B cell (primary cell): ENCODE data around the gene MTF2. TPM values are rescaled to one million over a fixed set of nuclear protein-coding genes. Genes with fewer than 3 reads are reported as not detected.

Experiments used
- ATAC-seq: fragments of 200-7000 bp; cut with Tn5 transposase; one replicate; pipeline ENCODE4 v1.10.0; 2021; ENCODE audit warnings: low read depth, mild to moderate bottlenecking, moderate number of reproducible peaks, moderate library complexity
- CTCF ChIA-PET: fragments of 350-600 bp; sonication (Branson Sonifier 250); formaldehyde crosslinking; loops from one replicate; lab custom pipeline; 2021; ENCODE audit warnings: antibody characterized with exemption, inconsistent platforms; lab: Charles Lee
- POLR2A ChIA-PET: fragments of 350-600 bp; sonication (Branson Sonifier 250); formaldehyde crosslinking; loops from one replicate; lab custom pipeline; 2021; ENCODE audit warnings: antibody characterized with exemption; lab: Charles Lee
- DNase-seq: peaks from one replicate; pipeline ENCODE4 v3.0.0; 2013
- H2AFZ ChIP-seq: 2 replicates; pipeline ENCODE4 v1.6.1; 2012; ENCODE audit warnings: mild to moderate bottlenecking, low read depth, low read length; ENCODE audit not compliant: insufficient read depth, poor library complexity, severe bottlenecking
- H3K27ac ChIP-seq, 2 donors: 1 replicate in 1 of 2; 2 replicates in 1 of 2; pipeline ENCODE4 v1.5.1; 2012 to 2013; ENCODE audit warnings: low read length in 2 of 2, mild to moderate bottlenecking in 2 of 2, moderate library complexity in 1 of 2
- H3K27me3 ChIP-seq, 4 experiments: fragments of 200-600 bp in 1 of 4; sonication (generic) in 1 of 4; replicated peaks in 1 of 4; 1 replicate in 2 of 4; 2 replicates in 2 of 4; pipeline versions ENCODE4 v1.6.1 to v1.7.0; 2013 to 2016; ENCODE audit warnings: low read length in 3 of 4, mild to moderate bottlenecking in 2 of 4, mixed read lengths in 1 of 4, moderate library complexity in 1 of 4; ENCODE audit not compliant: insufficient read depth in 4 of 4, control insufficient read depth in 3 of 4; ENCODE audit errors: control extremely low read depth in 1 of 4
- H3K36me3 ChIP-seq, 2 experiments: replicated peaks in 1 of 2; 1 replicate in 1 of 2; 2 replicates in 1 of 2; pipeline versions ENCODE4 v1.6.1 to v1.7.1; 2013; ENCODE audit warnings: low read length in 1 of 2; ENCODE audit not compliant: insufficient read depth in 2 of 2, control insufficient read depth in 1 of 2; ENCODE audit errors: control extremely low read depth in 1 of 2, extremely low read depth in 1 of 2
- H3K4me1 ChIP-seq, 2 donors: fragments of 200-600 bp in 1 of 2; sonication (generic) in 1 of 2; 1 replicate in 1 of 2; 2 replicates in 1 of 2; pipeline versions ENCODE4 v1.5.1 to v1.6.1; 2013 to 2017; ENCODE audit warnings: low read length in 2 of 2; ENCODE audit not compliant: control insufficient read depth in 2 of 2, insufficient read depth in 2 of 2
- H3K4me2 ChIP-seq: replicated peaks from 2 replicates; pipeline ENCODE3; 2012; ENCODE audit warnings: mild to moderate bottlenecking, low read depth, low read length; ENCODE audit not compliant: poor library complexity, severe bottlenecking
- H3K4me3 ChIP-seq, 5 experiments: fragments of 200-600 bp in 1 of 5; sonication (generic) in 1 of 5; 1 replicate in 3 of 5; 2 replicates in 2 of 5; pipeline versions ENCODE4 v1.5.1 to v1.7.0; 2011 to 2016; ENCODE audit warnings: low read length in 4 of 5, mild to moderate bottlenecking in 4 of 5, low read depth in 2 of 5, control low read depth in 1 of 5, moderate library complexity in 1 of 5; ENCODE audit not compliant: insufficient read depth in 1 of 5; ENCODE audit errors: control extremely low read depth in 1 of 5, extremely low read depth in 1 of 5
- H3K79me2 ChIP-seq: fragments of 200-600 bp; sonication (generic); one replicate; pipeline ENCODE4 v1.6.0; 2016; ENCODE audit warnings: low read length; ENCODE audit not compliant: control insufficient read depth, insufficient read depth
- H3K9ac ChIP-seq: fragments of 200-600 bp; sonication (generic); 2 replicates; pipeline ENCODE4 v1.6.1; 2017; ENCODE audit warnings: mild to moderate bottlenecking, low read length, moderate library complexity
- H3K9me3 ChIP-seq, 3 donors: one replicate each; pipeline versions ENCODE4 v1.6.1 to v1.7.1; 2013; ENCODE audit warnings: low read length in 2 of 3; ENCODE audit not compliant: control insufficient read depth in 2 of 3, insufficient read depth in 1 of 3; ENCODE audit errors: control extremely low read depth in 1 of 3
- H4K20me1 ChIP-seq: 2 replicates; pipeline ENCODE4 v1.6.0; 2012; ENCODE audit warnings: mild to moderate bottlenecking, low read length; ENCODE audit not compliant: insufficient read depth, control insufficient read depth, poor library complexity, severe bottlenecking
- H3K27ac Mint-ChIP-seq: one replicate; pipeline ENCODE4 v1.8.0; 2021; ENCODE audit warnings: mixed read lengths
- H3K27me3 Mint-ChIP-seq: one replicate; pipeline ENCODE4 v1.8.0; 2021; ENCODE audit warnings: mixed read lengths
- H3K4me1 Mint-ChIP-seq: one replicate; pipeline ENCODE4 v1.8.0; 2021; ENCODE audit warnings: mixed read lengths
- H3K4me3 Mint-ChIP-seq: one replicate; pipeline ENCODE4 v1.8.0; 2021; ENCODE audit warnings: mixed read lengths
- H3K9me3 Mint-ChIP-seq: one replicate; pipeline ENCODE4 v1.8.0; 2022; ENCODE audit warnings: mixed read lengths; ENCODE audit not compliant: insufficient read depth
- EZH2 ChIP-seq: IDR thresholded peaks from 2 replicates; pipeline ENCODE4 v1.6.1; 2012; ENCODE audit warnings: borderline replicate concordance, low read depth, mild to moderate bottlenecking, moderate library complexity, low read length; ENCODE audit not compliant: insufficient read depth, poor library complexity, severe bottlenecking
- WGBS: methylation state at CpG from one replicate; pipeline ENCODE4 v1.1.5; 2013; ENCODE audit warnings: missing lambda C conversion rate; ENCODE audit not compliant: insufficient coverage; 5-methylcytosine and 5-hydroxymethylcytosine counted together
- intact Hi-C: fragments of 100-400 bp; cut with micrococcal nuclease; formaldehyde crosslinking; loops from one replicate; pipeline ENCODE4 v1.10.0; 2022
- polyA plus RNA-seq: library from polyadenylated mRNA; depleted of rRNA; stranded (reverse); fragments of >200 nt; gene quantifications from 2 replicates; pipeline ENCODE4 v1.2.3, GENCODE V29; 2012
- total RNA-seq, 2 donors: library from RNA; stranded (reverse); fragments of 120-200 nt in 1 of 2; gene quantifications; 1 replicate in 1 of 2; 2 replicates in 1 of 2; pipeline versions ENCODE4 v1.2.3 to v1.2.4, GENCODE V29; 2013 to 2022
- TF ChIP-seq, protein P1 (sequence below): fragments of 200-600 bp; IDR thresholded peaks from one replicate; pipeline ENCODE4 v1.8.0; 2022; ENCODE audit warnings: antibody characterized with exemption, mild to moderate bottlenecking

Gene MTF2
- total and polyA plus RNA-seq, 2 donors (not counting 1 experiment from before 2014, with no cell fraction given) = 19.5 to 68.6 TPM

GRCh38 chr1:93137604-93138292, 58.7 kb downstream of the MTF2 start:
- Histone ChIP-seq H3K4me2 (no peak overlapping the region), H3K4me3 (no peak overlapping the region), H3K27me3 (no peaks in the 10 kb centered on the region), H3K9me3 (no peaks in the 10 kb centered on the region), H3K4me1 (no peaks in the 10 kb centered on the region), H3K9ac (no peak overlapping the region), H3K36me3 (peaks cover 25 to 58% of the 10 kb centered on the region in 2 experiments), H3K79me2 (no peaks in the 10 kb centered on the region), H4K20me1 (no peaks in the 10 kb centered on the region), H3K27ac (no peak overlapping the region), H2AFZ (no peak overlapping the region)
- no peak for DNase-seq
- Mint-ChIP-seq H3K4me3 (no peak overlapping the region), H3K9me3 (no peaks in the 10 kb centered on the region), H3K27ac (no peak overlapping the region), H3K27me3 (no peaks in the 10 kb centered on the region), H3K4me1 (no peaks in the 10 kb centered on the region)
- no peak for TF ChIP-seq EZH2
- ChIA-PET POLR2A (no interaction called here), CTCF (no interaction called here)
- no CpG with 5 or more reads among the region's 3 CpGs for WGBS
- intact Hi-C loops = no loop called here
- ATAC-seq = no peak

DNA sequence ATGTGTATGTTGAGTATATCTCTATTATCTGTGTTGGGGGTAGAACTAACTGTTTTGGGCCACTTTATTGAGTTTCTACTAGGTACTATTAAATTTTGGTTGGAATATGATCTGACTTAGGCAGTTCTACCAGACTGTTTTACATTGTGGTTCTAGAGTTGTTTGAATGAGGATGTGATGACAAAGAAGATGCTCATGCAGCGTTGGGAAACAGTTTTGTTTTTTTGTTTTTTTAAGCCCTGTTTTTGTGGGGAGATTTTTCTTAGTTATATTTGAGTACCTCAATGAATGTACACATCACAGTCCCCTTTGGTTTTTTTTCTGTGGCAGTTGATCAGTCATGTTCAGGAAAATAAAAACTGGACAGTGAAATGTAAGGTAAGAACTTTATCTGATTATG, 61.0 kb downstream of the MTF2 start:
- DNase-seq (no peak), ATAC-seq (no peak)
- intact Hi-C loops = no loop called here
- TF ChIP-seq, protein P1, sequence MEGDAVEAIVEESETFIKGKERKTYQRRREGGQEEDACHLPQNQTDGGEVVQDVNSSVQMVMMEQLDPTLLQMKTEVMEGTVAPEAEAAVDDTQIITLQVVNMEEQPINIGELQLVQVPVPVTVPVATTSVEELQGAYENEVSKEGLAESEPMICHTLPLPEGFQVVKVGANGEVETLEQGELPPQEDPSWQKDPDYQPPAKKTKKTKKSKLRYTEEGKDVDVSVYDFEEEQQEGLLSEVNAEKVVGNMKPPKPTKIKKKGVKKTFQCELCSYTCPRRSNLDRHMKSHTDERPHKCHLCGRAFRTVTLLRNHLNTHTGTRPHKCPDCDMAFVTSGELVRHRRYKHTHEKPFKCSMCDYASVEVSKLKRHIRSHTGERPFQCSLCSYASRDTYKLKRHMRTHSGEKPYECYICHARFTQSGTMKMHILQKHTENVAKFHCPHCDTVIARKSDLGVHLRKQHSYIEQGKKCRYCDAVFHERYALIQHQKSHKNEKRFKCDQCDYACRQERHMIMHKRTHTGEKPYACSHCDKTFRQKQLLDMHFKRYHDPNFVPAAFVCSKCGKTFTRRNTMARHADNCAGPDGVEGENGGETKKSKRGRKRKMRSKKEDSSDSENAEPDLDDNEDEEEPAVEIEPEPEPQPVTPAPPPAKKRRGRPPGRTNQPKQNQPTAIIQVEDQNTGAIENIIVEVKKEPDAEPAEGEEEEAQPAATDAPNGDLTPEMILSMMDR = no peak
- no peak for TF ChIP-seq EZH2
- POLR2A ChIA-PET = interaction anchor here (0.7 kb wide), 1 partner anchor 159 kb away, joined by 7 read pairs; no protein-coding TSS in a partner anchor
- no peaks in the 10 kb centered on the region for H3K4me1 Mint-ChIP-seq
- no peak overlapping the region for H3K27ac Mint-ChIP-seq
- Histone ChIP-seq H3K9me3 (no peaks in the 10 kb centered on the region), H2AFZ (no peak overlapping the region), H3K9ac (no peak overlapping the region), H3K27me3 (no peaks in the 10 kb centered on the region), H3K27ac (no peak overlapping the region), H3K36me3 (peaks cover 21 to 43% of the 10 kb centered on the region in 2 experiments), H3K4me3 (no peak overlapping the region), H4K20me1 (no peaks in the 10 kb centered on the region), H3K79me2 (no peaks in the 10 kb centered on the region), H3K4me2 (no peak overlapping the region), H3K4me1 (no peaks in the 10 kb centered on the region)
- CTCF ChIA-PET = no interaction called here
- H3K9me3 Mint-ChIP-seq = no peaks in the 10 kb centered on the region
- no peaks in the 10 kb centered on the region for H3K27me3 Mint-ChIP-seq
- WGBS = no CpG with 5 or more reads among the region's 1 CpG
- H3K4me3 Mint-ChIP-seq = no peak overlapping the region
